ENCODE data around the gene NDUFV1. TPM values are rescaled to one million over a fixed set of nuclear protein-coding genes. Genes with fewer than 3 reads are reported as not detected.

NDUFV1 gene
- total and polyA plus RNA-seq, 7 donors, result 152 to 286 (median 217) TPM

- Histone ChIP-seq H3K27ac (no peak overlapping the region), H3K36me3 (no peaks in the 10 kb centered on the region), H3K4me3 (no peak overlapping the region), H3K9me3 (no peaks in the 10 kb centered on the region), H3K27me3 (peaks cover 0 to 22% (median 0%) of the 10 kb centered on the region in 3 donors), H3K4me1 (no peaks in the 10 kb centered on the region)
- WGBS, 2 donors, result 82 to 87% methylated on average over 24 of the region's 24 CpGs
- intact Hi-C loops (cut with DNase I), result no loop called here
- DNase-seq, result no peak
- no peak for TF ChIP-seq POLR2A (IDR thresholded peaks at IDR 0.05)
- TF ChIP-seq EP300 (IDR thresholded peaks at IDR 0.05), result no peak
- TF ChIP-seq, protein P1, sequence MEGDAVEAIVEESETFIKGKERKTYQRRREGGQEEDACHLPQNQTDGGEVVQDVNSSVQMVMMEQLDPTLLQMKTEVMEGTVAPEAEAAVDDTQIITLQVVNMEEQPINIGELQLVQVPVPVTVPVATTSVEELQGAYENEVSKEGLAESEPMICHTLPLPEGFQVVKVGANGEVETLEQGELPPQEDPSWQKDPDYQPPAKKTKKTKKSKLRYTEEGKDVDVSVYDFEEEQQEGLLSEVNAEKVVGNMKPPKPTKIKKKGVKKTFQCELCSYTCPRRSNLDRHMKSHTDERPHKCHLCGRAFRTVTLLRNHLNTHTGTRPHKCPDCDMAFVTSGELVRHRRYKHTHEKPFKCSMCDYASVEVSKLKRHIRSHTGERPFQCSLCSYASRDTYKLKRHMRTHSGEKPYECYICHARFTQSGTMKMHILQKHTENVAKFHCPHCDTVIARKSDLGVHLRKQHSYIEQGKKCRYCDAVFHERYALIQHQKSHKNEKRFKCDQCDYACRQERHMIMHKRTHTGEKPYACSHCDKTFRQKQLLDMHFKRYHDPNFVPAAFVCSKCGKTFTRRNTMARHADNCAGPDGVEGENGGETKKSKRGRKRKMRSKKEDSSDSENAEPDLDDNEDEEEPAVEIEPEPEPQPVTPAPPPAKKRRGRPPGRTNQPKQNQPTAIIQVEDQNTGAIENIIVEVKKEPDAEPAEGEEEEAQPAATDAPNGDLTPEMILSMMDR (IDR thresholded peaks at IDR 0.05), result no peak
- TF ChIP-seq POLR2AphosphoS5 (IDR thresholded peaks at IDR 0.05), result no peak
Observed at GRCh38 chr11:67645521-67646461, 39.1 kb downstream of the NDUFV1 start.

DNA sequence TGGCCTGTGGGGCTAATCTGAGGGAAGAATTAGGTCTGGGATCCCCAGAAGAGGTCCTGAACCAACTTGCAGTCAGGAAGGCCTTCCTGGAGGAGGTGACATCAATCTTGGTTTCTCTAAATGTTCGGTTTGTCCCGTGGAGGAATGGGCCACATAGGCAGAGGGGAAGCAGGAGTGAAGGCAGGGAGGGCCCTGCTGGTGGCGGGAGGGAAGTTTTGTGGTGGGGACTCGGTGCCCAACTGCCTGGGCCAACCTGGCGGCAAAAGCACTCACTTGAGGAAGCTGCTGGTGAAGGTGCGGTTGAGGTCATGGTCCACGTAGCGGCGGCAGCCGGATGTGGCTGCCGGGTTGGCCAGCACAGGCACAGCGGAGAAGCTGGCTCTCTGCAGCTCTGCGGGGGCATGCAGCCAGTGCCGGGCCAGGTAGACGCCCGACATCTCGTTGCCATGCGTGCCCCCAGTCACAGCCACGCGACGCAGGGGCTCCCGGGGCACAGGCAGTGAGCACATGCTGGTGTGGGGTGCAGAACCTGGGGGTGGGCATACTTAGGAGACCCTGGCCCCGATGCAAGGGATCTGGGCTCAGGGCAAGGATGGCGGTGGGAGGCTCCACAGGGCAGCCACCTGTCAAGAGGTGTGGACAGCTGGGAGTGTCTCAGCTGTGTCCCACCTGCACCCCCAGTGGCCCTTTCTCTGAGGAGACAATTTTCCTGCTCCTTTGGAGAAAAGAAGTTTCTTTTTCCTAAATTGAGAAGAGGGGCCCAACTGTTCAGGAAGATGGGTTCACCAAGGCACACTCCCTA is 40.0 kb downstream of the NDUFV1 start:
- 27 to 46% methylated on average over 24 of the region's 24 CpGs for WGBS, 2 donors
- Histone ChIP-seq H3K4me1 (no peaks in the 10 kb centered on the region), H3K9me3 (no peaks in the 10 kb centered on the region), H3K27ac (no peak overlapping the region), H3K4me3 (no peak overlapping the region), H3K36me3 (no peaks in the 10 kb centered on the region), H3K27me3 (peaks cover 0 to 23% (median 0%) of the 10 kb centered on the region in 3 donors)
- TF ChIP-seq, protein P1 (IDR thresholded peaks at IDR 0.05), result no peak
- no peak for TF ChIP-seq POLR2AphosphoS5 (IDR thresholded peaks at IDR 0.05)
- TF ChIP-seq EP300 (IDR thresholded peaks at IDR 0.05), result no peak
- TF ChIP-seq POLR2A (IDR thresholded peaks at IDR 0.05), result no peak
- intact Hi-C loops (cut with DNase I), result no loop called here
- no peak for DNase-seq

DNA sequence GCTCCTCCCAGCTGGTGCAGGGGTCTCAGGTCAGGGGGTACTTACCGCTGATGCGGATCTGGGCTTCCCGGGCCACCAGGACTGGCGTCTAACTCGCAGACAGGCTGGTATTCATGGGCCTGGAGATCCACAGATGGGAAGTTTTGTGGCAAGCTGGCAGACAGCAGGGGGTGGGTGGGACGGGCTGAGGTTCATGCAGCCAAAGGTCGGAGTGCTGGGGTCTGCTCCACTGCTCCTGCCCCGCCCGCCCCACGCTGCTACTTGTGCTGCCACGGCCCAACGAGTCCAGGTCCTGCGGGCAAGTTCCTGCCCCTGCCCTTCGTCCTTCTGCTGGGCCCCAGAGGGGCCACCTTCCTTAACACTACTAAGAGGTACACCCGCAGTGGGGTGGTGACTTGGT is 40.7 kb downstream of the NDUFV1 start:
- Histone ChIP-seq H3K4me3 (no peak overlapping the region), H3K27me3 (peaks cover 0 to 25% (median 0%) of the 10 kb centered on the region in 3 donors), H3K36me3 (no peaks in the 10 kb centered on the region), H3K4me1 (no peaks in the 10 kb centered on the region), H3K9me3 (no peaks in the 10 kb centered on the region), H3K27ac (no peak overlapping the region)
- TF ChIP-seq EP300 (IDR thresholded peaks at IDR 0.05) (no peak), POLR2AphosphoS5 (IDR thresholded peaks at IDR 0.05) (no peak), POLR2A (IDR thresholded peaks at IDR 0.05) (no peak)
- TF ChIP-seq, protein P1 (IDR thresholded peaks at IDR 0.05), result no peak
- no peak for DNase-seq
- intact Hi-C loops (cut with DNase I), result no loop called here
- WGBS, 2 donors, result 66 to 78% methylated on average over 15 of the region's 15 CpGs

DNA sequence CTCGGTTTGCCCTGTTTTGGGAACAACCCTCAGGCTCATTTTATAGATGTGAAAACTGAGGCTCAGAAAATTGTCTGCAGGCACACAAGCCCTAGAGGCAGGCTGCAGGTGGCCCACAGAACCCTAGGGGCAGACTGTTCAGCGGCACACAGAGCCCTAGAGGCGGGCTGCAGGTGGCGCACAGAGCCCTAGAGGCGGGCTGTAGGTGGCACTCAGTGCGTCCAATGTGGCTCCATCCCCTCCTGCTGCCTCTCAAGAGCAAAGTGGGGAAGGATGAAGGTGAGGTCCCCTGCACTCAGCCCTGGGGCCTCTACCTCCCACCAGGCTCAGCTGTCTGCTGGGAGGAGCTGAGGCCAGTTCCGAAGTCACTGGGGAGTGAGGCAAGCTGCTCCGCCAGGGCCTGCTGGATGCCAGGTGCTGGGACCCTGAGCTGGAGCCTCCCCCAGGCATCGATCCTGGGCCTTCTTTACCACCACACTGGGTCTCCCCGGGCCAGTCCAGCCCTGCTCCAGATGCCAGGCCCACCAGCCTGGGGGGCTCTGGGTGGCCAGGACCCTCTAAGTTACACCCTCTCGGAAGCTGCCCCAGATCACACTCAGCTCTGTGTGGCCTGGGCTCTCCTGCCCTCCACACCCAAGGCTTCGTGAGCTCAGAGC is 41.5 kb downstream of the NDUFV1 start:
- WGBS, 2 donors, result 57 to 85% methylated on average over 12 of the region's 12 CpGs
- Histone ChIP-seq H3K27me3 (peaks cover 0 to 25% (median 0%) of the 10 kb centered on the region in 3 donors), H3K9me3 (no peaks in the 10 kb centered on the region), H3K4me3 (no peak overlapping the region), H3K4me1 (no peaks in the 10 kb centered on the region), H3K36me3 (no peaks in the 10 kb centered on the region), H3K27ac (no peak overlapping the region)
- TF ChIP-seq, protein P1 (IDR thresholded peaks at IDR 0.05), result no peak
- TF ChIP-seq POLR2A (IDR thresholded peaks at IDR 0.05), result no peak
- TF ChIP-seq EP300 (IDR thresholded peaks at IDR 0.05), result no peak
- TF ChIP-seq POLR2AphosphoS5 (IDR thresholded peaks at IDR 0.05), result no peak
- intact Hi-C loops (cut with DNase I), result no loop called here
- no peak for DNase-seq

Measured in sigmoid colon (tissue), 7 donors.